Ammon's horn (tissue), 1 donor: Measurements from ENCODE around the gene TBC1D9.
A peak's percentile ranks its signal among the peaks of the same experiment; 100 is the strongest.

ENCODE experiments used
- DNase-seq: peaks from one replicate; pipeline ENCODE4 v3.0.0-alpha.2; 2016; ENCODE audit warnings: low spot score

Gene TBC1D9

DNA sequence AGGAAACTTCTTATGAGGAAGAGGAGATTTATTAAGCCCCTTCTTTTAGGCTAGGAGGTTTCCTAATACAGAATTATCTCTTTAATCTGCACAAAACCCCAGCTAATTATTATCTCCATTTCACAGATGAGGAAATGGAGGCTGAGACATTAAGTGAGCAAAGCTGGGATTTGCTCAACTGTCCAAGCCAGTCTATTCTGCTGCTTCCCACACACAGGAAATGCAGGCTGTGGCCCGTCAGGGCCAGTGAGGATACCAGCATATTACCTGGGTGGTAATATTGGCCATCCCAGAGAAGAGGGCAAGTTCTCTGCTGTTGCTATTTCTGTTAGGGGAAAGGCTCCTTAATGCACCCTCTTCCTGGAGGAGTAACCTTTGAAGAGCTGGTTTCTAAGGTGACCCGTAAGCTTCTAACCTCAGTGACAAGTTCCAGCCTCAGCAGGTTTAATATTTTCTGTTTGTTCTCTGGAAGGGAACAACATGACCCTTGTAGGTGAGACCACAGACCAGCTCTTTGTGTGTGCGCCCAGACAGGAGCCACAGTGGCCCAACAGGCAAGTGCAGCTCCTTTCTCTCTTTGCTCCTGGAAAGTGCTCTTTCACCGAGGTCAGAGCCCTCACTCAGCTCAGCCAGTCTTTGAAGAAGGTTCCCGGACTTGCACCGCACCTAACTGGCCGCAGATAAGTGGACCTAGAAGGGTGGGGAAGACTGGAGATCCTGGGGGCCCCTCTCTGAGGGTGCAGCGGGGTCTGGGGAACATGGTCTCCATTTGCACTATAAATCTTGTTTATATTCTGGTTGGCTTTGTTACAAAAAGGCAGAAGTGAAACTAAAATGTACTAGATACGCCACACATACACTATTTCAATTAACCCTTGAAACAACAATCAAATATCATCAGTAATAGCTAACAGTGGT is 35.5 kb downstream of the TBC1D9 start:
- DNase-seq = no peak

GRCh38 chr4:140719686-140720085 is 36.5 kb downstream of the TBC1D9 start:
- DNase-seq = no peak

- peak; percentile 32 for DNase-seq
Observed at GRCh38 chr4:140719022-140719421, 37.2 kb downstream of the TBC1D9 start.

- no peak for DNase-seq
Observed at GRCh38 chr4:140718241-140718952, 37.8 kb downstream of the TBC1D9 start.

DNA sequence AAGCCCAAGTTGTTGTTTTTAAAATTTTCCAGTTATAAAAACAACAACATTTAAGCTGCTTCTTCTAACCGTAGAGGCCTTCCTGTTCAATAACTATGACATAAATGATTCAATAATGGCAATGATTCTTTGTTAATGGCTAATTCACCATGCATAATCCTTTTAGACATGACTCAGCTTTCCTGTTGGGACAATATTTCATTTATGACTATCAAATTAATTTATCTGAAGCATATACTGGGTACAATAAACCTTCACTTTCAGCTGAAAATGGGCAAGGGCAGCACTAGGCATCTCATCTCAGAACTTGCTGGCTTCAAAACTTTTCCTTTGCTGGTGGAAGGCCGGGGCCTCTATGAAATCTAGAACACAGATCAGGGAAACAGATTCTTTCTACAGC is 38.9 kb downstream of the TBC1D9 start:
- no peak for DNase-seq

DNA sequence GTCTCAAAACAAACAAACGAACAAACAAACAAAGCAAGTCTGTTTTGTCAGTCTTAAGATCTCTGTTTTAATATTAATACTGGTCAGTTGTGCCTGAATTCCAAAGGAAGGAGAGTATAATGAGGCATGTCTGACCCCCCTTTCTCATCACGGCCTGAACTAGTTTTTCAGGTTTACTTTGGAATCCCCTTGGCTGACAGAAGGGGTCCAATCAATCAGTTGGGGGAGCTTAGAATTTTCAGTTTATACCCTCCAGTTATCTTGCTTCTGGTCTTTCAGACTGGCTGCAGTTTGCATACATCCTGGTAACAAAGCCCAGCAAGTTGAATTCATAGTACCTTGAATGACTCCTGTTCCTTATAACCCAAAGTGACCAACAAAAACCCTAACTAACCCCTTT is 41.1 kb downstream of the TBC1D9 start:
- DNase-seq = no peak

DNA sequence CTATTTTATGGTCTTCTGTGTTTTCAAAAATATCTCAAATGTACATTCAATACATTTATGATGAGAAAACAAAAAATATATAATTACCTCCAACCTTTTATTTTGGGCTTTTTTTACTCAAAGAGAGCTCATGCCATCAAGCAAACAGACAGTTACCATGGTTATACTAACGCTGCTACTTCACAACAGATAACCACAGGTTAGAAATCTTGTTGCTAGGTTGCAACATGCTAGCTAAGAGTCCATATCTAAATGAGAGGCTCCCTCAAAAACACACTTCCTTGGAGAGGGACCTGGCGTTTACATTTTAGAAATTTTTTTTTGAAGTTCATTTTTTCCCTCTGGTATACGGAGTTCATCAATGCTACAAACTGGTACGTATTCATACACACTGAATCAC is 44.3 kb downstream of the TBC1D9 start:
- peak; percentile 26 for DNase-seq

DNA sequence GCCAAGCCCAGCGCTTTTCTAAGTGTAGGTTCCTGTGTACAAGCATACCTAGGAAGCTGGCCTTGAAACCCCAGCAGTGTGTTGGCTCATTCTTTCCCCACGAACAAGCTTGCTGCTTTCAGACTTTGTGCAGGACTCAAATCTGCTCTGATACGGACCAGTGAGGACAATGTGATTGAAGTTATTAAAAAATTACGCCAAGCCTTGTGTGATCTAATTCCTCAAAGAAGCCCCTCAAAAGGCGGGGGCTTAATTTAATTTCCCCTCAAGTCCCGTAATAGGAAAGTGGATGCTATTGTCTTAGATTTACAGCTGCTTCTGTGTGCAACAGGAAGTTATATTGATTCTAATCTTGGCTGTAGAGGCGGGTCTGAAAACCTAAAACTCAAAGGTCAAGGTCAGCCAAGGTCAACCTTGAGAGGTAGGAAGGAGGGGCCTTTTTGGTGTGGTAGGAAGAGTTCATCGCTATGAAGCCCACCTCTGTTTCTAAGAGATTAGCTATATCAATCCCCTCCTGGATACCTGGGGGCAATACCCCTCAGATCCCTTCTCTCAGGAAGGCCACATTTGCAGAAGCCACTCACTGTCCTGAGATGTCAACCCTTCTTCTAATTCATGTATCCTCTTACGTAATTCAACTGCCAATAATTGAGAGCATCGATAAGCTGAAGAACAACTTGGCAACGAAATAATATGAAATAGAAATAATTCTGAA is 45.1 kb downstream of the TBC1D9 start:
- no peak for DNase-seq

DNA sequence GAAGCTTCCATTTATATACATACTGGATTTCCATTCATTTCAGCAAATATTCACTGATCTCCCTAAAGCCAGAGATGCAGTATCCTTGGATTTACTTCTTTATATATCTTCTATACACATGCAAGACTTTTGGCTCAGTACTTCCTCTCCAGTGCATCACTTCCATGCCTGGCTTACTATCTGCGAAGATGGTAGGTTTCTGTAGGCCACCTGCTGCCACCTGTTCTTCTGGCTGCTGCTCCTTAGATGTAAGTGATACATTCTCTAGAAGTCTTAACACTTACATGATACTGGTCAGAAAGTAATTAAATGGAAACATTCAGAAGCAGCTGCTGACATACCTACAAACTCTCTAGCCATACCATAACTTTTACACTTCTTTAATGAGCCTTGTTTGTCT is 48.9 kb downstream of the TBC1D9 start:
- no peak for DNase-seq

DNA sequence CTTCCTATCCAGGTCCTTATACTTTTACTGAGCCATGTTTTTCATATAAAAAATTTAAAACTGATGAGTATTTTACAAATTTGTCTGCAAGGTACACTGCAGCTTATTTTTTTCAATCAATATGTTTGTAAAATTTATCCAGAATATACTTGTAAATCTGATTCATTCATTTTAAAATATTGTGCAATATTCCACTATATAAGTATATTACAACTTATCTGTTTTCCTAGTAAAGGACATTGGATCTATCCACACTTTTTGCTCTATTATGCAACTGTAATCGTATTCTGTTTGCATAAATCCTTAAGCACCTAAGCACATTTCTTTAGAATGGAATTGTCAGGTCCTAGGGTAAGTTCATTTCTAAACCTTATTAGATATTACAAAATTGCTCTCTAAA is 49.5 kb downstream of the TBC1D9 start:
- no peak for DNase-seq

DNA sequence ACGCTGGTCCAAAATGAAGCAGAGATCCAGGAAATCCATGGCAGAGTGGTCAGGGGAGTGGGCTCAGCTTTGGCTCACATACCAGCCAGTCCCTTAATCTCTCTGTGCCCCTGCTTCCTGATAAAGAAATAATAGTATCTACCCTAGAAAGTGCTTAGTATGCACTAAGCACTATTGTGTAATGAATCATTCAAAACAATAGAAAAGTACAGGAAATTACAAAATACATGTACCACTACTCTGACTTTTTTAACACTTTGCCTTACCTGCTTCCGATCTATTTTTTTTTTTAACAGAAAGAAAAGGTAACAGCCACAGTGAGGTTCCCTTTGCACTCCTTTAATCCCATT is 49.9 kb downstream of the TBC1D9 start:
- DNase-seq = no peak

DNA sequence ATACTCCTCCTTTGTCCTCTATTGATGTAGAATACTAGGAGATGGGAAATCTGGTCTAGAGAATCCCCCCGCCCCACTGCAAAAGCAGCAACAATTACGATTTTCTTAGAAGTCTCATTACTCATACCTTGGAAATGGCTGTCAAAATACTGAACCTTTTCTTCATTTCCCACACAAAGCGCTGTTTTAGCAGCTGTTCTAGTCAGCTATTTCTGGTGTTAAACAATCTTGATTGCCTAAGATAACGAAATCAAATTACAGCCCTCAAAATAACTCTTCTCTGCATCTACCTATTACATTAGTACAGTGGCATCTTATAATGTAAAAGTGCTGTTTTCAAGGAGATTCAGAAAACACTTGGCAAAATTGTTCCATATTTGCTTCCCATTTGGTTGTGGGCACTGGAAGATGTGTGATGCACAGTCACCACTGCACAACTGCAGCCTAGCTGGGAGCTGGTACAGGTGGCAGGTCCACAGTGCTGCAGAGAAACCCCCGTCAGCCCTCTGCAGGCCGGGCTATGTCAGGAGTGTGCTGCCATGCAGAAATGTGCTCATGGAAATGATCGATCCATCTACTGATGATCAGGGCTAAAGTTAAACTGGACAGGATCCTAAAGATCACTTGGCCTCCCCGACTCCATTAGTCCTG is 50.4 kb downstream of the TBC1D9 start:
- DNase-seq = no peak

DNA sequence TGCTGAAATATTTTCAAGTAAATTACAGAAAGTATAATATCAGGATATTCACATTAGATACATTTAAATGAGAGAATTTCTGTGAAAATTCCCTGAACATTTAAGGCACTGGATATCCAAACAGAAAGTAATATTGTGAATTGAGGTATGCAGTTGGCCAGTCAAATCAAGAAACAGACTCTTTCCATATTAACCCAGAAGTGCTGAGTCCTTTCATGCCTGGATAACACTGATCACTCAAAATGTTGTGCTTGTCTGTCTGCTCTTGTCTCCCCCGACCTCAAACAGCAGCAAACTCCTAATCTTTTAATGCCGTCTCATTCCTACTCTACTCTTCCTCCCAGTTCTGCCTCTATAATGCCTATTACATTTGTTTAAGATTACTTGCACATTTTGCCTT is 51.2 kb downstream of the TBC1D9 start:
- no peak for DNase-seq

DNA sequence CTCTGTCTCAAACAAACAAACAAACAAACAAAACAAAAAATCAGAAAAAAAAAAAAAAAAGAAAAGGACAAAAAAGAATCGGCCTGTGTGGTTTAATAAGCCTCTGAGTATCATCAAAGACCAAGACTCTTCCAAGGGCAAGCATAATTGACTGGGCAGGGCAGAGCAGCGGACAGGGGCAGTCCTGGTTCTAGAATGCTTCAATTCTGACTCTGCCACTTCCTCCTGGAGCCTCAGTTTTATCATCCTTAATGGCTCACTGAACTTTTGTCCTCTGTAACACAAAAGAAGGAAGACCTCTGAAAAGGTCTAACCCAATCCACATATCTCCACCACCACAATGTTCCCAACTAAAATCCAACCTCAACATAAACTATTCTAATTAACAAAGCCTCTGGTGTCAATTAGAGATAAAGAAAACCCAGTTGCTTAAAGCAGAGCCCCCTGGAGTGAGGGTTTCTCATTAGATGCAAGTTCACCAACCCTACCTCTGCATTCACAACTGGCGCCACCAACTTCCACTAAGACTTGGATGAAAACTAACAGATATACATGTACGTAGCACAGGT is 51.7 kb downstream of the TBC1D9 start:
- no peak for DNase-seq

DNA sequence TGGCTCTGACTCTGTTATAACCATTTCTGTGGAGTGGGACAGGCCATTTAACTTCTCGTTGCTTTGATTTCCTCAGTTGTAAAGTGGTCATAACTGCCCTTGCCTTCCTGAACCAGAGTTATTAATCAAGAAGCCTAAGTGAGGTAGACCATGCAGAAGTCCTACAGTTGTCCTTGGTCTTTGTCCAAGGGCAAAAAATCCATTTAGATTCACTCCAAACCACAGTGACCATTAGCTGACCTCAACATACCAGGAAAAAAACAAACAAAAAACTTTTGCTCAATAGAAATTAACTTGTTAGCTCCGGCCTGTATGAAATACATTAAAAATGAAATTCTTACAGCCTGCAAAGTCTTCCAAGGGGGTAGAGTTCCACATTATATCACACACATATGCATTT is 52.7 kb downstream of the TBC1D9 start:
- DNase-seq = no peak

DNA sequence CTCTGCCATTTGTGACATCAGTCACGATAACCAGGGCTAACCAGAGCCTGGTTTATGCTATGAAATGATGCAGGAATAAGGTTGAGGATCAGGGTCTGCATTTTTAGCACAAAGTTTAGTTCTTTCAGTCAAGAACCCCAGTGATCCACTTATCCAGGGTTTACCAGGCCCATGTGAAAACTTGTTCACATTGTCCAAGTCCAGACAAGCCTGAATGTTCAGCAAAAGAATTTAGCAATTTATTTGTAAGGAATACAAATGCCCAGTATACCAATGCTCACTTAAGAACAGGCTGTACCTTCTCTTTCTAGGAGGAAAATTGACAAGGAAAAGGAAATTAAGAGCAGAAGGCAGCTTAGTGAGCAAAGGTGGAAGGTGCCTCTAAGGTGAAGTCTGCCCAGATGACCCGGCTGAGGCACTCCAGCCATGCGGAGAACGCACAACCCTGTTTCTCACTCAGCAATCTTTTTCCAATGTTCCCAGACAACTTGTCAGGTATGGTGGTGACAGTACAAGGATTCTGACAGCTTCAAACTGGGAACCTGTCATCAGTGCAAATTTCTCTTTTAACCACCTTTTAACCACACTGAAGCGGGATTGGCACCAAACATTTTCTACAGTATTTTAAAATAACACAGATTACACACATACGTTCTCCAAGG is 54.0 kb downstream of the TBC1D9 start:
- no peak for DNase-seq

DNA sequence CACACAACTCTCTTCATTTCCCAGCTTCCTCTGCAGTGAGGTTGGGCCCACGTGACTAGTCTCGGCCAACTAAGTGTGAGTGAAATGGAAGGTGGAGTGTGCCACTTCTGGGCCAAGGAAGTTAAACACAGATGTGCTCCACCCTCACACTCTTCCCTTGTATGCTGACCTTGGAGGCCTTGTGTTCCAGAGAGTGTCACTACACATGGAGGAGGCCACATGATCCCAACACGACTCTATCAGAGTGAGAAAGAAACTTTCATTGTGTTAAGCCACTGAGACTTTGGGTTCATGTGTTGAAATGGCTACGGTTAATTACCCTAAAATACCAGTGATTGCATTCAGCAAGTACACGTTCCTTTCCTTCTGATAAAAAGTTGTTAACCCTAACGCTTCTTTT is 55.1 kb downstream of the TBC1D9 start:
- DNase-seq = no peak

DNA sequence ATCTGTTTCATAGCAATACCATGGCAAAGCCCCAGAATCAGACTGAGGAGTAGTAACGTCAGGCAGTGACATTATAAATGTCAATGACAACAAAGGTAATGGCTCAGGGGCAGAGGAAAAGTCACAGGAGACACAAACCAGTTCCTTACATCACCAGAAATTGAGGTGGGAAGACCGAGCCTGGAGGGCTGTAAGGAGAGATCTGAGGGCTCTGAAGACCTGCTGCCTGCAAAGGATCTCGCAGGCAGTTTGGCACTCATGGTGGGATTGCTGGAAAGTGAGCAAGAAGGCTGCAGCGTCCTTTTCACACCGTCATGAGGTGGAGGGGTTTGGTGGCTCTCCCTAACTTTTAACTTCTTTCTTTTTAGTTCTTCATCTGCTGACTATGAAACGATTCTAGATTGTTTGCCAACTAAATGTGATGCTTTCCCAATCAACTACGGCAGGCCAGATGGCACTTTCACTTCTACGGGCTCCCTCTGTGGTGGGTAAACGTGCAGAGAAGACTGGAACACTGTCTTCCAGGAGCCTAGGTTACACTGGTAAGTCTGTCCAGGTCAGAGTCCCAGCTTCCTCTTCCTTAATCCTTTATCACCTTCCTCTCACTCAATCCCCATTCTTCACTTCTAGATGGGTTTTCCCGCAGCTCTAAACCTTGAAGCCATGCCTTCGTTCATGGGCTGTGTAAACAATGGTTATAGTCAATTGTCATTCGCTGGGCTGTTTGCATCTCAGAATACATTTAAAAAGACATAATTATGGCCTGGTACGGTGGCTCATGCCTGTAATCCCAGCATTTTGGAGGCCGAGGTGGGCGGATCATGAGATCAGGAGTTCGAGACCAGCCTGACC is 58.2 kb downstream of the TBC1D9 start:
- peak; percentile 20 for DNase-seq

- DNase-seq = no peak
Observed at GRCh38 chr4:140695483-140695882, 60.7 kb downstream of the TBC1D9 start.

DNA sequence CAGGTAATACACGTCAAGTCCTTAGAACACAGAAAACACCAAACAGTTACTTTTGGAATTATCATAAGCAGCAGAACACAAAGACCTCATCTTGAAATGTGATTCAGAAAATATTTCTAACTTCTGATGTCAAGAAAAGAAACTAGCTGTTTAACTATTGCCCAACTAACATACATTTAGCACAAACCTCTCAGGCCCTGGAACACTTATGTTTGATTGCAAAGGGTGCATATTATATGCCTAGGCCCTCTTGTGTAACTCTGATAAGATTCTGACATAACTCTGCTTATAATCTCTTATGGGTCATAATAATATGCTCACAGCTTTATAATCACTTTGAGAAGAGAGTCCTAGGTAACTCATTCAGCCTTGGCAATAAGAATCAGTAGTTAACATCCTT is 62.6 kb downstream of the TBC1D9 start:
- DNase-seq = no peak

DNA sequence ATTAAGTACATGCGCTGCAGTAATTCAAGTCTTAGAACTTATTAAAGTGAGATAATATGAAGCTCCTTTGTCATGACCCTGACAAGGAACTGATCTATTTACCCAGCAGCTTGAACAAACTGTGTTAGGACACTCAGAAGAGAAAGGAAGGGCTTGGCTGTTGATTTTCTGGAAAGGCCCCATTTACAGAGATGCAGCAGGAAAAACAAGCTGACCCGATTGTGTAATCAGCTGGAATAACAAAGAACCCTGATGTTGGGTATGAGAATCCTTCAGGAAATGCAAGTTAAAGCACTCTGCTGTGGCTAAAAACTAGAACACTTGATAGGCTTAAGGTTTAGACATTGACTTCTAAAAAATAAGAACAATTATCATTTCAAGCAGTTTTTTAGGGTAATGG is 64.8 kb downstream of the TBC1D9 start:
- DNase-seq = no peak
